Stimulated activated CD4-positive, alpha-beta T cell treated with anti-CD3 and anti-CD28 coated beads, TNF-alpha, amount 100 ng/mL, for 1 hour (primary cell): ENCODE data around the gene KCNH2.

ENCODE experiments used
- DNase-seq, 3 donors: peaks; one replicate each; pipeline ENCODE4 v3.0.0-alpha.2; 2020; ENCODE audit warnings: low read depth in 3 of 3, low spot score in 1 of 3

Gene KCNH2

DNA sequence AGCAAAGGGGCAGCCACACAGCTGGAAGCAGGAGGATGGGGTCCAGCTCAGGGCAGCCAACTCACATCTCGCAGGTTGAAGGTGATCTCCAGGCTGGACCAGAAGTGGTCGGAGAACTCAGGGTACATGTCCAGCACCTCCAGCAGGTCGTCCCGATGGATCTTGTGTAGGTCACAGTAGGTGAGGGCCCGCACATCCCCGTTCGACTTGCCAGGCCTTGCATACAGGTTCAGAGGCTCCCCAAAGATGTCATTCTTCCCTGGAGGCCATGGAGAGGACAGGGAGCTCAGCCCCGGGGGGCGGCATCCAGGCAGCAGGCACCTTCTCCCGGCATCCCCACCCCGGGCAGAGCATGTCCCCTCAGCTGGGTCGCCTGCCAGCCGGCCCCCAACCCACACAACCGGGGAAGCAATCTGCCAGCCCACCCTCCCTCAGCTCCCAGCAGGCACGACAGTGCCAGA is 29.3 kb downstream of the KCNH2 start:
- no peak for DNase-seq

DNA sequence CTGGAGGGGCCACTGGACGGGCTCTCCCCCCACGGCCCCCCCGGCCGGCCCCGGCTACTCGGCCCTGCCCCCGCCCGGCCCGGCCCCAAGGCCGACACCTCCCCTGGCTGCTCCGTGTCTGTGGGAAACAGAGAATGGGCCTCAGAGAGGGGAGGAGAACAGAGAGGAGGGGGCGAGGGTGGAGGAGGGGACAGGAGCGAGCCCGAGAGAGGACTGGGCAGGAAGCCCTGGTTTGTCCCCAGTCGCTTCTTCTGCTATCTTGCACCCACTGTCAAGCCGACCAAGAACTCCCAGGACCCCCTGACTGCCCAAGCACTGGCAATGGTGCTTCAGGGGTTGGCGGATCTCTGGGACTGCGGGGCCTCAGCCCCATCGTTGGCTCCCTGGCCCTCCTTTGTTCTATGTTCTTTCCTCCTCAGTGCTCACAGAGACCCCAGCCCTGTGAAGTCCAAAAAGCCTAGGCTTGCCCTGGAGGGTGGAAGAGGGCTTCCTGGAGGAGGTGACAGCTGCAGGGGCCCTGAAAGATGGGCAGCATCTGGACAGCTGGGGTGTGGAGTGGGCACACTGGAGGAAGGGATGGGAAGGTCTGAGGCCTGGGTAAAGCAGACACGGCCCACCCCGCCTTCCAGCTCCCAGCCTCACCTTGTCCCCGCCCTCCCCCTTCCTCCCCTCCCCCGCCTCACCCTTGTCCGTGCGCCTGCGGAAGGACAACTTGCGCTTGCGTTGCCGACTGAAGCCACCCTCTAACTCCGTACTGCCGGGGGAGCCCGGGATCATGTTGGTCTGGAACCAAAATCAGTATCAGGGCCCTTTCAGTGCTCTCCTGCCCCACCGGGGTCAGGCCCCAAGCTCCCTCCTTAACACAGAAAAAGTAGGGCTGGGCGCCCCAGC is 30.1 kb downstream of the KCNH2 start:
- DNase-seq: no peak

DNA sequence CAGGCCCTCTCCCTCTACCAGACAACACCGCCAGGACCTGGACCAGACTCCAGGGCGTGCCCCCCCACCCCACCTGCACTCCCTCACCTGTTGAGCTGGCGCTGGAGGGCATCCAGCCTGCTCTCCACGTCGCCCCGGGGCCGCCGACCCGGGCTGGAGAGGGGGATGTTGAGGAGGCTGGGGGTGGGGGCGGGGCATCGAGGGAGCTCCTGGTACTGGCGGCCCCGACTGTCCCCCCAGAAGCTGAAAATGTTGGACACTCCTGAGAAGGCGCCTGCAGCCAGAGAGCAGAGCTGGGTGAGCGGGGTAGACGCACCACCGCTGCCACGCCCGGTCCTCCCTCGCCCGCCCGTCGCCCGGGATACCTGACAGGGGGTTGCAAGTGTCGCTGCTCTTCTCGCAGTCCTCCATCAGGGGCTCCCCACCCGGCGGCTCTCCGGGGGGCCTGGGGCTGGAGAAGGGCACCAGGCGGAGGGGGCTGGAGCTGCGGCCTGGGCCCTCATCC is 30.8 kb downstream of the KCNH2 start:
- no peak for DNase-seq

DNA sequence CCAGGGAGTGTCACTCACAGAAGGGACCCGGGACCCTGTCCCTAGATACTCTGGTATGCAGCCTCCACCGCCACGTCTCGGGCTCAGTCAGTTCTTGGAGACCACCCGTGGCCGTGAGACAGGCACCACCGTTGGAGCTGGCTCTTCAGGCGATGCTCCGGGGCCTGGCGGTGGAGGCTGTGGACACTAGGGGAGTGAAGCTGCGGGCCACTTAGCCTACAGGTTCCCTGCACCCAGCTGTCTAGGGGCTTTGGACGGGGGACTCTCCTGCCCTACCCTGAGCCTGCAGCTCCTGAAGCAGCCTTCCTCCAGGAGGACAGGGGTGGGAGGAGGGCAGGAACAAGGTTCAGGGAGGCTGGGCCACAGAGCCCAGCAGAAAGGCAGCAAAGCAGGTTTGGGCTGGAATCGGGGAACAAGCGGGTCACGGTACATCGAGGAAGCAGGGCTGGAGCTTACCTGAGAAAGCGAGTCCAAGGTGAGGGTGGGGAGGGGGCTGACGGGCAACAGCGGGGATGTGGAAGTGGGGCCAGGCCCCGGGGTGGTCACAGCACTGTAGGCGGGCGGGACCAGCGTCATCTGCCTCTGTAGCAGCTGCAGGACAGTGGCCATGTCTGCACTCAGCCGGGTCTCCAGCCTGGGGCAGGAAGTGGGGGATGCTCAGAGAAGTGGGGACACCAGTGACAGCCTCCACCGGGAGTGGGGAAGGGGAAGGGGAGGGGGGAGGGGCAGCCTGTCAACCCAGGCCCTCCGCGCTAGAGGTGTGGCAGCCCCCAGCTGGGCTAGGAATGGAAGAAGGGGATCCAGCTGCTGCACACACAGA is 31.5 kb downstream of the KCNH2 start:
- no peak for DNase-seq

DNA sequence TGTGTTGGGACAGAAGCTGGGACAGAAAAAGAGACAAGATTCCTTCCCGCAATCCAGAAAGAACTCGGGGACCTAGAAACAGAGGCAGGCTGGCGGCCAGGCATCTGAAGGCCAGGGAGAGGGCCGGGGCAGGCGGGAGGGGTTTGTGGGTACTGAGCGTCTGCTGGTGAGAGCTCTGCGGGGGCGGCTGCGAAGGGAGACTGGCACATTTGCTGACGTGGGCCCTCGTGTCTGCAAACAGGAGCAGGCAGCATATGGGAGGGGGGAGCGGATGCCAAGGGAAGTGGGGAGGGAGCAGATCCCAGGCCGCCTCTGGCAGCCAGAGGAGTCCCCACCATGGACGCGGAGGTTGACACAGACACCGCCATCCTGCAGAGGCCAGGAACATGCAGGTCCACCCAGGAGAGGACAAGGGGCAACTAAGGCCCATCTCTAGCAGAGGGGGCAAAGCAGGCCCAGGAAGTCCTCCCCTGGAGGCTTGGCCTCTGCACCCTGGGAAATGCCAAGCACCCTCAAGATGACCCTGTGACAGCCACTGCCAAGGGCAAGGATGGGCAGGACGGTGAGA is 32.2 kb downstream of the KCNH2 start:
- no peak for DNase-seq

DNA sequence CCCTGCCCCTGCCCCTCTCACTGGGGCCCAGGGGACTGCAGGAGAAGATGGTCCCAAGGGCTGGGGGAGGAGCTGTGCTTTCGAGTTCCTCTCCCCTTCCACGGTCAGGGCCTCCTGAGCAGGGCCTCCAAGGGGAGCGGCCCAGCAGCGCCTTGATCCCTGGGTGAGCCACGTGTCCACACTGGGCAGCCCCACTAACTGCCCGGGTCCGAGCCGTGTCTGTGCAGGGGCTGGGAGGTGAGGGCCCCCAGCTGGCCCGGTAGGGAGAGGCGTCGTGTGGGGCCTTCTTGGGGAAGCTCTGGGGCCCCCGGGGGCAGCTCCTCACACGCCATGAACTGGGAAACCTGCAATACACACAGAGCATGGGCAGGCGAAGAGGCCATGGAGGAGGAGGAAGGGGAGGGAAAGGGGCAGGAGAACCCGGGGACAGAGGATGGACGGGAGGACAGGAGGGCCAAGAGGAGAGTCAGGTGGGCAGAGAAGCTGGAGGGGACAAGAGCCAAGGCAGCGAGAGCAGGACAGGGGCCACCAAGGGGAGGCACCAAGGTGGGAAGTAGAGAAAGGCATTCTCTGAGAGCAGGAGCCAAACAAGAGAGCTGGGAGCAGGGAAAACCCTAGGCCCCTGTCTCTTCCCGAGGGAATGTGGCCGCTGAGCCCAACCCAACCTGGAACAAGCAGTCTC is 32.8 kb downstream of the KCNH2 start:
- DNase-seq: no peak

DNA sequence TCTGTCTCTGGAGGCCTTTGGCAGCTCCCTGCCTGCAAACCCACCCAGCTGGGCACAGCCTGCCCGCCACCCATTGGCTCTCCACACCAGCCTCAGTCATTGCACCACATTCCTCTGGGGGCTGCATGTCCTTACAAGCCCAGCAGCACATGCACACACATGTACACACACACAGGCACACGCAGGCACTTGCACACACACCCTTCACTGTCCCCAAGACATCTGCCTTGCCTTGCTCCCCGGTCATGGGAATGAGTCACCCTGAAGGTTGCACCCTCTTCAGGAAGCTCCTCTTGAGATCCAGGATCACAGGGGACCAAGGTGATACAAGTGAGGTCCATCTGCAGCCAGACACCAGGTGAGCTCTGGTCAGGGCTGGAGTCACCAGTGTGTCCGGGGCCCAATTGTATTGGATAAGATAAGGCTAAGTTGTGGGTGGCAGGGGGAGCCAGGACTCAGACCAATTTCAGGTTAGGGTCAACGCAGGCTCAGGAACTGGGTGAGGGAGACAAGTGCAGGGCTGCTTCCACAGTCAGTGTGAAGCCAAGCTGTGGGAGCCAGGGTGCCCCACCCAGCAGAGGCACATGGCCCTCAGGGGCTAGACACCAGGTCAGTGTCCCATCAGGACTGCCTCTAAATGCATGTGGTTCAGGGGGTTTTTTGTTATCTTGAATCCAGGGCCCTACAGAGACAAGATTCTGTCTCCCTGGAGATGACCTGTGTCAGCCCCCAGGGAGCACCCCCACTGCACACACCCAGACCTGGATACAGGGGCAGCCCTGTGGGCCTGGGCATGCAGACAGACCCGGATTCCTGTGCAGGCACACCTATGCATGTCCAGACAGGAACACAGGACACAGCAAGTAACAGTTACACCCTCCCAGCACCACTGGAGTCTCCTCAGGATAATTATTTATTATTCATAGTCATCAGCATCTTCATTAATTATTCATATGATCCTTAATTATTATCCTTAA is 33.8 kb downstream of the KCNH2 start:
- no peak for DNase-seq

DNA sequence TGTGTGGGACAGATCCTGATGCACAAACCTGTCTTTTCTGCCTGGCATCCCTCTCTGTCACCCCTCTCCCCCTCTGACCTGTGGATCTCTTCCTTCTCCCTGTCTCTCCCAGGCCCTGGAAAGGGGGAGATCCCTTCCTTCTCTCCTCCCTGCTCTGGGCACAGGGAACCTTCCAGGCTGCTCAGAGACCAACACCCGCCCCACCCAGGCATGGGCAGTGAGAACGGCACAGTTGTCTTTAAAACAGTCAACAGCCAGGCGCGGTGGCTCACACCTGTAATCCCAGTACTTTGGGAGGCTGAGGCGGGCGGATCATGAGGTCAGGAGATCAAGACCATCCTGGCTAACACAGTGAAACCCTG is 34.7 kb downstream of the KCNH2 start:
- DNase-seq: no peak

DNA sequence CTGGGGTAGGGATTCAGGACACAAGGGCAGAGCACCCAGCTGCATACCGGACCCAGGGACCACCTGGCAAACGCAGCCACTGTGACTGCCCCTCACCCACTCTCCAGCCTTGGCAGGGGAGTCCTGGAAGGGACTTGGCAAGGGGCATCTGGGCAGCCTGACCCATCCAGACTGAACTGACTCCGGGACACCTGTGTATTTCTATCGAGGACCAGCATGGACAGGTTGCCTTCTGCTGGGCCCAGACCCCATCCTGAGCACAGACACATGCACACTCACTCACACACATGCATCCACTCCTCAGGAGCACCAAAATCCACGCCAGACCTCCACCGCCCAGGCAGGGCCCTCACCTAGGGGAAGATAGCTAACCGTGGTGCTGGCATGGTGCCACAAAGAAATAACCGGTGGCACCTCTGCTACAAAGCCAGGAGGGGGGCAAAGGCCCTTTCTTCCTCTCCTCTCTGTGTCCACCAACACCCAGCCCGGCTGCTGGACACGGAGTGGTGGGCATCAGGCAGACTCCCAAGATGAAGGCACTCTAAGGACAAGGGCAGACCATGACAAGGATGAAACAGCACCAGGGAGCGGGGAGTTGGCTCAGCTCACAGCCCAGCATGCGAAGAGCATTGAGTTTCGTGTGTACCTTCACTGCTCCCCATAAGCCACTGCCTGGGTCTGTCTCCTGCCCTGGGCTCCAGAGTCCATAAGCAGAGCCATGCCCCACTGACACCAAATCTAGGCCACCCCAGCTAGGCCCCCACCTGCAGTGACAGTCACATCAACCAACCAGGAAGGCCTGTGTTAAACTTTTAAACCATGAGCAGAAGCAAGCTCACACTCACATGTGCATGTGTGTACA is 35.3 kb downstream of the KCNH2 start:
- no peak for DNase-seq

DNA sequence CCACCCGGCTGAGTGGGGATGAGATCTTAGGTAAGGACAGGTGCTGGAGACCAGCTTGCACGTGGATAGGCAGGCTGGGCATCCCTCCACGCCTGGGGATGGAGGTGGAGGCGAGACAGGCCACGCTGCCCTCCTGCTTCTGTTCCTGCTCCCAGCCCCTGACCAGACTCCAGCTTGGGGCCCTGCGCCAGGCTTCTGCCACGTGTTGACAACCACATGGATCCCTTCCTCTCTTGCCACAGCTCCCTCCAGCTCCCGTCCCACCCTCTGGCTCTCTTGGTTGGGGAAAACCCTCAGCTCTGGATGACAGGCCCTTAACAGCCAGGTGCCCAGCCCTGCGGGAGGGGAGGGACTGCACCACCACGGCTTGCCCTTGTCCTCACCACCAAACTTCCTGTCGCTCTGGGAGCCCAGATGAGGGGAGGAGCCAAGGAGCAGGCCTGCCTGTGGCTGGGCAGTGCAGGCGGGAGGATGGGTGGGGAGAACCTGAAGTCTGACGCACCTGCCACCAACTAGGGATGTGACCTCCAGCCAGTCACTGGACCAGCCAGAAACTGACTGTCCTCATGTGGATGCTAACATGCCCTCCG is 36.0 kb downstream of the KCNH2 start:
- peak in 2 of 3 donors; percentile 5 to 12 for DNase-seq

DNA sequence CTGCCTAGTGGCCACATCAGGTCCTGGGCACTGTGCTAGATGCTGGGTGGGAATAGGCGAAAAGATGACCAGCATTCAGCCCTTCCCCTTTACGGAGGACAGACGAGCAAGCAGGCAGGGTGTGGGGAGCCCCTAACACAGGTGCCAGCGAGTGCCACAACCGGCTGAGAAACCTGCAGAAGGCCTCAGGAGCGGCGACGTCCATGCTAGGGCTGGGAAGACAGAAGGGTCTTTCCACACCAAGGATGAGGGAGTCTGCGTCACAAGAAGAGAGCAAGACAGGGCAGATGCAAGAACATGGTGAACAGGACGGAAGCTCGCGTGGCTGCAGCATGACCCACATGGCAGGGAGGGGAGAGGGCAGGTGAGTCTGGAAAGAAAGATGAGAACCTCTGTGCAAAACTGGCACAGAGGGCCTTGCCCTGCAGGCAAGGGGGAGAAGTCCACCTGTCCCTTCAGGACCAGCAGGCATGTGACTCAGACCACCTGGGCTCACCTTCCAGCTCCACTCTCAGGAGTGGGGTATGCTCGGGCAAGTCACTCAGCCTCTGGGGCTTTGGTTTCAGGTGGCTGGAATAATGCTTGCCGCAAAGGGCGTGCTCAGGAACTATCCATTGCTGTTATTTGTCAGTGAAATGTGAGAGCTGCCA is 36.6 kb downstream of the KCNH2 start:
- DNase-seq: no peak

DNA sequence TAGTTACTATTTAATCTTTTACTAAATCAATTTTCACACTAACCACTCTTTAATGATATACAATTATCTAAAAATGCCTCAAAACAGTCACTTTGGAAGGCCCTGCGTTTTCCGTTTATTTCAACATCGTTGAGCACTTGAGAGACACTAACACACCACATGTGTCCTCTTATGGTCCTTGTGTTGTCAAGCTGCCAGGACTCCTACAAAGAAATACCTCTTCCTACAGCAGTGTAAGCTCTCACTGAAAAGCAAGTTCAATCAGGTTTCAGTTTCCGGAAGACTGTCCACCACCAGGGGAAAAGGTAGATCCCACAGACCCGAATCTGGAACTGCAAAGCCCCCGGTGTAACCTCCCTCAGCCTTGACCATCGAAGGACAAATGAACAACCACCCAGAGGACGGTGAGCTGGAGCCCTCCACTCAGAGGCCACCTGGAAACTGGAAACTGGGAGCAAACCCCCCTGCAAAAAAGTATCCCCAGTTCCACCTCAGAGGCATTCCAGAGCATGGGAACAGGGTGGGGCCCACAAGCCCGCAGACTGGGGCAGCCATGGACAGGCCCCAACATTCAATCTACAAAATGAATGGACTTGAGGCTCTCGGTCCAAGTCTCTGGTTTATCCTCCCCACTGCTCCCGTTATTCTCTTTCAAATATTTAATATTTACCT is 37.6 kb downstream of the KCNH2 start:
- DNase-seq: no peak

DNA sequence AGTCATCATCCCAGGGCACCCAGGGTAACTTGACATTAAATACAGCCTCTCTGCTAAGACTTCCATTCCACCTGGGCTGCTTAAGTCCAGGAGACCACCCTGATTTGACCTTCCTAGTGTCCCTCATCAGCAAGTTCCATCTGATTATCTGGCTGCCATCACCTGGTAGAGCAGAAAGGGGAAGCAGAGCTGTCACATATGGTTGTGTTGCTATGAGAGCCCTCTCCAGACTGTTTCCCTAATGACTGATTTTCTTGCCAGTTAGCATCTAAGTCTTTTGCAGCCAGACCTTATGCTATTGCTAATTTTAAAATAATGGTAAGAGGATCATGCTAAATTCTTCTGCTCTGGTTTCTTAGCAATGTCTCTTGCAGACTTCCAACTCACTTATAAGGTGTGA is 38.7 kb downstream of the KCNH2 start:
- DNase-seq: no peak

DNA sequence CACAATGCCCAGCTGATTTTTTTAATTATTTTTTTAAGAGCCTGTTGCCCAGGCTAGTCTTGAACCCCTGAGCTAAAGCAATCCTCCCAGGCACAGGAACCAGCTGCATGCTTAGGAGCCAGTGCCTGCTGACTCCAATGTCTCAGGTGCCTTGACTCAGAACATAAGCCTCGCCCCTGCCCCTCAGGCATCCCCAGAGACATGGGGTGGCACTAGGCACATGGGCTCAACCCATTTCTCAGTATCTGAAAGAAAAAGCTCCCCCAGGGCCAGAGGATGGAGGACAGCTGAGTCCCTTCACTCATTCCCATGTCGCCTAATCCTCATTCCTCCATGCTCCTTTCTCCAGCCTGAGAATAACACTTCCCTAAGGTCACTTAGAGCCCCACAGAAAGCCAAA is 39.1 kb downstream of the KCNH2 start:
- no peak for DNase-seq

DNA sequence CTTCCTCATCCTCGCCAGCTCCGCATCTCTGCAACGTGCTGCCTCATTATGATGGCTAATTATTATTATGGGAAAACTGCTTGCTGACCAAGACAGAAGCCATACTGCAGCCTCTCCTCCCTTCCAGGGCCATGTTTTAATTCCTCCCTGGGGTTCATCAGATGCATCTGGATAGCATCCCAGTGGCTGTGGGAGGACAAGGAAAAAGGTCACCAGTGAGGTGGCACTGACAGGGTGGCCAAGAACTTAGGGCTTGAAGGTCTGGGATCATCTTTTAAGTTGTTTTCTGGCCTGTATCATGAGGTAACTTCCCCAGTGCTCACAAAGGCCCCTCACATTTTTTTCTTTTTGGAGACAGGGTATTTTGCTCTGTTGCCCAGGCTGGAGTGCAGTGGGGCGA is 39.6 kb downstream of the KCNH2 start:
- DNase-seq: no peak

DNA sequence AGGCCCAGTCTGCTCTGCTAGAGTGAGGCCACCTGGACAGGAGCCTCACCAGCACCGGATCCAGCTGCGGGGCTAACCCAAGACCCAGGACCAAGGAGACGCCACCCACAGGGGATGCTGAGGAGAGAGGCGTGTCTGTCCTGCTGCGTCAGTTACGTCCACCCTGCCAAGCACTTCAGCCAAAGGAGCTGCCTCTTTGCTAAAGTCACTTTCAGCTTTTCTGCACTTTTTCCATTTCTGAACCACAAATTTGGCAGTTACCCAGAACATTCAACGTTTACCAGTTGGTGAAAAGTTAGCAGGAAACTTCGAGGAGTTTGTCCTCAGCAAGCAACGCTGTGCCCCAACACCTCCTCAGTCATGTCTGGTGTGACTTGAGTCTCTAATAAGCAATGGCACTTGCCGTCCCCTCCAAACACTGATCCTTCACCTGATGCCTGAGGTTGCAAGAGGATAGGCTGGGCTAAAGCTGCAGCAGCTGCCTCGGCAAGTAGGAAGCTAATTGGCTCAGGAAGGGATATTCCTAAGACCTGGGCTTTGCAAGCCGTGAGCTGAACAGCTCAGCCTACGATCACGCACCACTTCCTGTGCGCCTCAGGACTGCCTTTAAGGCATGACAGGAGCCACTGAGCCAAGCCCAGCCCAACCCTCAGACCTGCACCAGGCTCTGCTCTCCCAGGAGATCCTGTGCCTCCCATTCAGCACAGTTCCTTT is 40.1 kb downstream of the KCNH2 start:
- DNase-seq: no peak

DNA sequence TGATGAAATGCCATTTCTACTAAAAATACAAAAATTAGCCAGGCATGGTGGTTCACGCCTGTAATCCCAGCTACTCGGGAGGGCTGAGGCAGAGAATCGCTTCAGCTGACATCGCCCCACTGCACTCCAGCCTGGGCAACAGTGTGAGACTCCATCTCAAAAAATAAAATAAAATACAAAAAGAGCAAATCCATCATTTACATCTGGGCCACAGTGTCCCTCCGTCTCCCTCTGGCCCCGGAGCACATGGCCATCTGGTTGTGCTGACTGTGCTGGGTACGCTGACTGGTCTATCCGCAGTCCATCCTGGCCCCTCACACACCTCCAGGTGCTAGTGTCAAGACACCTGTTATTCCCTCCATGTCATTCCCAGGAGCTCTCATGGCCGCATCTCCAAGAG is 42.1 kb downstream of the KCNH2 start:
- DNase-seq: no peak
